Effector memory CD8-positive, alpha-beta T cell (primary cell): Measurements from ENCODE around the gene BTBD1.
A peak's percentile ranks its signal among the peaks of the same experiment; 100 is the strongest.
"Not testable (repeated sequence)": the region's sequence is repeated elsewhere in the genome, so short reads cannot be mapped to it uniquely, and the experiment has no call there.

Experiments used
- ATAC-seq: fragments of 150-1000 bp; cut with Tn5 transposase; replicated peaks from 2 replicates; pipeline ENCODE4 v1.10.0; 2021; ENCODE audit warnings: mild to moderate bottlenecking, moderate library complexity
- DNase-seq, 3 experiments: peaks; one replicate each; pipeline ENCODE4 v3.0.0; 2021
- H3K27ac Mint-ChIP-seq, 2 donors: one replicate each; pipeline ENCODE4 v1.8.0; 2022; ENCODE audit warnings: mild to moderate bottlenecking in 2 of 2, mixed read lengths in 2 of 2, moderate library complexity in 2 of 2
- H3K27me3 Mint-ChIP-seq, 2 donors: one replicate each; pipeline ENCODE4 v1.8.0; 2022; ENCODE audit warnings: mixed read lengths in 2 of 2
- H3K36me3 Mint-ChIP-seq: one replicate; pipeline ENCODE4 v1.8.0; 2022; ENCODE audit warnings: mild to moderate bottlenecking, moderate library complexity, mixed read lengths; ENCODE audit not compliant: insufficient read depth
- H3K4me1 Mint-ChIP-seq, 2 donors: one replicate each; pipeline ENCODE4 v1.8.0; 2022; ENCODE audit warnings: low read depth in 2 of 2, mixed read lengths in 2 of 2
- H3K4me3 Mint-ChIP-seq, 2 donors: one replicate each; pipeline ENCODE4 v1.8.0; 2022; ENCODE audit warnings: mild to moderate bottlenecking in 2 of 2, mixed read lengths in 2 of 2, moderate library complexity in 2 of 2
- H3K9me3 Mint-ChIP-seq, 2 donors: one replicate each; pipeline ENCODE4 v1.8.0; 2022; ENCODE audit warnings: mixed read lengths in 2 of 2

BTBD1 gene

DNA sequence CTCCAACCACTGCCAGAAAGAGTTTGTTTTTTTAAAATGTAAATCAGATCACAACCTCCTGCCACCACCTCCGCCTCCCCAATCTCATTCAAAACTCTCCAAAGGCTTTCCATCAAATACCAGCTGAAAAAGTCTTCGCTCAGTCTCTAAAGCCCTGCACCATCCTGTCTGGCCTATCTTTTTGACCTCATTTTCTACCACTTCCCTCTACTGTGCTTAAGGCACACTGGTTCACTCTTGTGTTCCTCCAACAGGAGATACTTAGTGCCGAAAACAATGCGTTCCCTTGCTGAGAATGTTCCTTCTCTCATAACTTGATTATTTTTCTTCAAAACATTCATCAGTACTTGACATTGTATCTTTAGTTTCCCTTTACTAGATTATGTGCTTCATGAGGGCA lies 3.5 kb downstream of the BTBD1 start:
- Mint-ChIP-seq H3K4me3 (no peak overlapping the region), H3K36me3 (peaks cover 8% of the 10 kb centered on the region), H3K4me1 (peaks cover 9 to 26% of the 10 kb centered on the region in 2 donors), H3K27ac (no peak overlapping the region), H3K9me3 (no peaks in the 10 kb centered on the region), H3K27me3 (no peaks in the 10 kb centered on the region)
- ATAC-seq: peak; percentile 10
- DNase-seq: no peak

GRCh38 chr15:83062768-83063180 lies 4.3 kb downstream of the BTBD1 start:
- Mint-ChIP-seq H3K27me3 (no peaks in the 10 kb centered on the region), H3K4me1 (peaks cover 10 to 32% of the 10 kb centered on the region in 2 donors), H3K36me3 (peaks cover 12% of the 10 kb centered on the region), H3K9me3 (no peaks in the 10 kb centered on the region), H3K27ac (no peak overlapping the region), H3K4me3 (no peak overlapping the region)
- DNase-seq: no peak
- ATAC-seq: no peak

DNA sequence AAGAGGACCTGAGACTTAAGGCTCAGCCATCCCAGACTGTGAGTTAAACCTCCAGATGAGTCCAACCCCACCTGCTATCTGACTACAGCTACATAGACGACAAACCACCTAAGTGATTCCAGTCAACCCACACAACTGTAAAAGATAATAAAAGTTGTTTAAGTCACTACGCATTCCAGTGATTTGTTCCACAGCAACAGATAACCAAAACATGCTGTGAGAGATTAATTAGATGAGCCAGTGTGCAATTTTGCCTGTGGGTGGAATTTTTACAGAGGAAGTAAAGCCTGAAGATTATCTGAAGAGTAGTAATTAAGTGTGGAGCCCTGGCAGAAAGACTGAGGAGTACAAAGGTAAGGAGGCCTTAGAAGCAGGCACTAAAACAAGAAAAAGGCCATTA lies 5.4 kb downstream of the BTBD1 start:
- no peak overlapping the region for H3K27ac Mint-ChIP-seq
- H3K36me3 Mint-ChIP-seq: peaks cover 16% of the 10 kb centered on the region
- no peak for ATAC-seq
- no peaks in the 10 kb centered on the region for H3K27me3 Mint-ChIP-seq
- DNase-seq: no peak
- peaks cover 18 to 41% of the 10 kb centered on the region in 2 donors for H3K4me1 Mint-ChIP-seq
- no peak overlapping the region for H3K4me3 Mint-ChIP-seq
- H3K9me3 Mint-ChIP-seq: no peaks in the 10 kb centered on the region

DNA sequence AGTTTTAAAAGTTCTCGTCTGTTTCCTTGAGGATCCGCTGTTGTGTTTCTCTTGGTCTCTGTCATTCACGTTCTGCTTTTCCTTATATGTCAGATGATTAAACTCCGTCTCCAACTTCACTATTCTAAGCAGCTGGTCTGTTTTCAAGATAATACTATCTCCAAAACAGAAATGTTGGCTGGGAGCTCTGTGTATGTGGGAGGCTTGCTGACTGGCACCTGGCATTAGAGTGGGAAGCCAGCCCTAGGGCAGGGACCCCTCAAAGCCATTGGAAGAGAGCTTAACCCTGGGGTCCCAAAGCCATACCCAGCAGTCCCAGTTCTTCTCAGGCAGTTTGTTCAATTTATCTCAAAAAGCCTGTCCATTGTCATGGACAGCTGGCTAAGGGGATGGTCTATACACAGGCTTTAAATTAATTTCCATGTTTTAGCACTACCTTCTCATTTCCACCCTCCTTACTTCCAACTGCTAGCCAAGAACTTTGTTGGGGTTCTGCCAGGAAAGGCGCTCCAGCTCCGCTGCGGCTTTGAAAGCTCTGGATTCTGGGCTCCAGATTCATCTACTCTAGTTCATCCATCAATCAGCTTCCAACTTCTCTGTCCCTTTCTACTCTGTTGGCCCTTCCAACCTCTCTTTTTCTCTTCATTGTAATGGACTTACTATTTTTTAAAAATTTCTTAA lies 9.2 kb downstream of the BTBD1 start:
- ATAC-seq (no peak), DNase-seq (no peak)
- Mint-ChIP-seq H3K27me3 (no peaks in the 10 kb centered on the region), H3K27ac (peak overlapping the region; percentile 52 to 72), H3K36me3 (peaks cover 46% of the 10 kb centered on the region), H3K9me3 (no peaks in the 10 kb centered on the region), H3K4me1 (peaks cover 14 to 24% of the 10 kb centered on the region in 2 donors), H3K4me3 (peak overlapping the region in 1 of 2 donors; percentile 54)

- peaks cover 14 to 24% of the 10 kb centered on the region in 2 donors for H3K4me1 Mint-ChIP-seq
- DNase-seq (no peak), ATAC-seq (no peak)
- H3K27me3 Mint-ChIP-seq: no peaks in the 10 kb centered on the region
- H3K36me3 Mint-ChIP-seq: peaks cover 55% of the 10 kb centered on the region
- H3K27ac Mint-ChIP-seq: peak overlapping the region; percentile 57 to 59
- H3K9me3 Mint-ChIP-seq: no peaks in the 10 kb centered on the region
- H3K4me3 Mint-ChIP-seq: no peak overlapping the region
Observed at GRCh38 chr15:83057002-83057401, 10.1 kb downstream of the BTBD1 start.

DNA sequence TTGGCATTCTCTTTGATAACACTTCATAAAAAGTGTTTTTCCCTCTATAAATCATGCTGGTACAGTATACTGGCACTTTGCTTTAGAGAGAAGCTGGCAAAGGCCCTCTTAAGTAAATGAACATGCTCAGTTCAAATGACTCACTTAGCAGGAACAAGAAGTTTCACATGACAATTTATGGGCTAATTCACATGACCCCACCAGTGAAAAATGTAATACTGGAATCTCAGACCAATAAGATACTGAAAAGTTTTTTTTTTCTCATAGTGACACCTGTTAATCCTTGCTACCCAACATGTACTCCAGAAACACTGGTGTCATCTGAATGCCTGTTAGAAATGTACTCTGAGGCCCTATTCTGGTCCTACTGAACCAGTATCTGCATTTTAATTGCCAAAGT lies 13.9 kb downstream of the BTBD1 start:
- DNase-seq (no peak), ATAC-seq (no peak)
- H3K27me3 Mint-ChIP-seq: no peaks in the 10 kb centered on the region
- H3K9me3 Mint-ChIP-seq: no peaks in the 10 kb centered on the region
- H3K4me1 Mint-ChIP-seq: peaks cover 18 to 23% of the 10 kb centered on the region in 2 donors
- H3K27ac Mint-ChIP-seq: no peak overlapping the region
- peaks cover 74% of the 10 kb centered on the region for H3K36me3 Mint-ChIP-seq
- no peak overlapping the region for H3K4me3 Mint-ChIP-seq

GRCh38 chr15:83046558-83047127 lies 20.4 kb downstream of the BTBD1 start:
- Mint-ChIP-seq H3K36me3 (peaks cover 46% of the 10 kb centered on the region), H3K9me3 (no peaks in the 10 kb centered on the region), H3K4me1 (peaks cover 17 to 36% of the 10 kb centered on the region in 2 donors), H3K4me3 (no peak overlapping the region), H3K27ac (no peak overlapping the region), H3K27me3 (no peaks in the 10 kb centered on the region)
- DNase-seq (no peak), ATAC-seq (no peak)

- H3K27me3 Mint-ChIP-seq: no peaks in the 10 kb centered on the region
- ATAC-seq (no peak), DNase-seq (no peak)
- no peaks in the 10 kb centered on the region for H3K9me3 Mint-ChIP-seq
- no peak overlapping the region for H3K4me3 Mint-ChIP-seq
- no peak overlapping the region for H3K27ac Mint-ChIP-seq
- H3K36me3 Mint-ChIP-seq: peaks cover 59% of the 10 kb centered on the region
- H3K4me1 Mint-ChIP-seq: peaks cover 18 to 43% of the 10 kb centered on the region in 2 donors
Observed at GRCh38 chr15:83044156-83044555, 22.9 kb downstream of the BTBD1 start.

DNA sequence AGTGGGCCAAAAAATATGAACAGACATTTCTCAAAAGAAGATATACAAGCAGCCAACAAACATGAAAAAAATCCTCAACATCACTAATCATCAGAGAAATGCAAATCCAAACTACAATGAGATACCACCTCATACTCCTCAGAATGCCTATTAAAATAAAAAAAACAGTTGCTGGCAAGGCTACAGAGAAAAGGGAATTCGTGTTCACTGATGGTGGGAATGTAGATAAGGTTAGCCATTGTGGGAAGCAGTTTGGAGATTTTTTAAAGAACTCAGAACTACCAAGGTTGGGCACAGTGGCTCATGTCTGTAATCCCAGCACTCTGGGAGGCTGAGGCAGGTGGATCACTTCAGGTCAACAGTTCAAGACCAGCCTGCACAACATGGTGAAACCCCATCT lies 27.8 kb downstream of the BTBD1 start:
- no peaks in the 10 kb centered on the region for H3K27me3 Mint-ChIP-seq
- peaks cover 75% of the 10 kb centered on the region for H3K36me3 Mint-ChIP-seq
- ATAC-seq: no peak
- H3K9me3 Mint-ChIP-seq: no peaks in the 10 kb centered on the region
- H3K4me3 Mint-ChIP-seq: peak overlapping the region in 1 of 2 donors; percentile 11
- H3K27ac Mint-ChIP-seq: peak overlapping the region; percentile 65 to 81
- peaks cover 27 to 64% of the 10 kb centered on the region in 2 donors for H3K4me1 Mint-ChIP-seq
- DNase-seq: no peak

DNA sequence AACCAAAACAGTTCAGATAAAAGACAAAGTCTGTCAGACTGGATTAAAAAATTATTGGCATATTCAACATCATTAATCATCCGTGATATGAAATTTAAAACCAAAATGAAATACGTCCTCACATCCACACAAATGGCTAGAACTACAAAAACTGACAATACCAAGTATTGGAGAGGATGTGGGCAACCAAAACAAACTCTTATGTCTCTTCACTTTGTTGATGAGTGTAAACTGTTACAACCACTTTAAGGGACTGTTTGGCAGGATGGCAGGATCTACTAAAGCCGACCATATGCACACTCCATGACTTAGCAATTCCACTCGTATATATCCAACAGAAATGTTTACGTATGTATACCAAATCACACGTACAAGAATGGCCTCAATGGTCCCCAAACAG lies 30.8 kb downstream of the BTBD1 start:
- Mint-ChIP-seq H3K4me3 (no peak overlapping the region), H3K36me3 (peaks cover 73% of the 10 kb centered on the region), H3K9me3 (no peaks in the 10 kb centered on the region), H3K27me3 (no peaks in the 10 kb centered on the region), H3K27ac (no peak overlapping the region), H3K4me1 (peaks cover 22 to 57% of the 10 kb centered on the region in 2 donors)
- ATAC-seq: no peak
- DNase-seq: no peak

DNA sequence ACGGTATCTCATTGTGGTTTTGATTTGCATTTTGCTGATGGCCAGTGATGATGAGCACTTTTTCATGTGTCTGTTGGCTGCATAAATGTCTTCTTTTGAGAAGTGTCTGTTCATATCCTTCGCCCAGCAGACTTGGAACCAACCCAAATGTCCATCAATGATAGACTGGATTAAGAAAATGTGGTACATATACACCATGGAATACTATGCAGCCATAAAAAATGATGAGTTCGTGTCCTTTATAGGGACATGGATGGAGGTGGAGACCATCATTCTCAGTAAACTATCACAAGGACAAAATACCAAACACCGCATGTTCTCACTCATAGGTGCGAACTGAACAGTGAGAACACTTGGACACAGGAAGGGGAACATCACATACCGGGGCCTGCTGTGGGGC lies 35.8 kb downstream of the BTBD1 start:
- not testable (repeated sequence) for ATAC-seq, H3K27ac Mint-ChIP-seq, H3K4me3 Mint-ChIP-seq, DNase-seq, H3K9me3 Mint-ChIP-seq, H3K27me3 Mint-ChIP-seq
- peaks cover 5 to 22% of the 10 kb centered on the region in 2 donors for H3K4me1 Mint-ChIP-seq
- H3K36me3 Mint-ChIP-seq: peaks cover 78% of the 10 kb centered on the region

DNA sequence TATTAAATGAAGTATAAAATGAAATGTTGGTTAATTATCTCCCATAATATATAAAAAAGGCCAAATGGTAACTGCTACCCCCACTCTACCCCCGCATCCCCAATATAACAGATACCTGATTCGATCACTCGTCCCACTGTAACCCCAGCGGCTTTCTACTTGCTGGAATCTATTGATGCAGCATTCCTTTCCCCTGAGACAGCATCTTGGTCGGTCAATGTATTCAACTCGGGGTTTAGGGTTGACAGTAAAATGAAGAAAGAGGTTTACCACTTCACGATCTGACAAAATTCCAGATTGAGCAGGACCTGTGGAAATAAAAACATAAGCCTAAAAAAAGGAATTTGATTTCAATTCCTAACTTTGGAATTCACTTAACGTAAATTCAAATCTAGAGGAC lies 37.0 kb downstream of the BTBD1 start:
- Mint-ChIP-seq H3K9me3 (no peaks in the 10 kb centered on the region), H3K27me3 (no peaks in the 10 kb centered on the region), H3K4me1 (peaks cover 3 to 13% of the 10 kb centered on the region in 2 donors), H3K27ac (no peak overlapping the region), H3K4me3 (no peak overlapping the region), H3K36me3 (peaks cover 71% of the 10 kb centered on the region)
- no peak for DNase-seq
- ATAC-seq: no peak

GRCh38 chr15:83018436-83018835 lies 48.6 kb downstream of the BTBD1 start:
- Mint-ChIP-seq H3K27ac (peak overlapping the region in 1 of 2 donors; percentile 20), H3K36me3 (peaks cover 52% of the 10 kb centered on the region)

DNA sequence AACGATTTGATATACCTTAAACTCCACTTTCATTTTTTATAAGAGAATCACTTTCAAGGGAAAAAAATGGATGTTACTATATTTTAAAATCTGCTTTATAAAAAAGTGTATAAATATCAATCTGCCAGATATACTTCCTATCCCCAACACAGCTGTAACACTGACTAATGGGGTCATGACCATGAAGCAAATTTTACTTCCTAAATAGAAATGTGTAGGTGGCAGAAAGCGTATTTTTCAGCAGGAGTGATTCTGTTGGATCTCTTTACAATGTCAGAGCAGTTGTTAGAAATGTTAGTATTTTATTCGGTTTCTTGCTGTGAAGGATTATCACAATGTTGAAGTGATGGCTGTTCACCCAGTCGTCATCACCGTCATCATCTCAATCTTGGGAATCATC lies 50.1 kb downstream of the BTBD1 start:
- H3K4me3 Mint-ChIP-seq: no peak overlapping the region

More at GRCh38 chr15:83018436-83018835, 48.6 kb downstream of the BTBD1 start:
- Mint-ChIP-seq H3K4me1 (peaks cover 10 to 11% of the 10 kb centered on the region in 2 donors), H3K9me3 (no peaks in the 10 kb centered on the region), H3K27me3 (no peaks in the 10 kb centered on the region), H3K4me3 (no peak overlapping the region)
- no peak for ATAC-seq
- no peak for DNase-seq

More for the DNA sequence above, 50.1 kb downstream of the BTBD1 start:
- Mint-ChIP-seq H3K36me3 (peaks cover 49% of the 10 kb centered on the region), H3K4me1 (peaks cover 21 to 22% of the 10 kb centered on the region in 2 donors), H3K9me3 (no peaks in the 10 kb centered on the region), H3K27me3 (no peaks in the 10 kb centered on the region), H3K27ac (peak overlapping the region in 1 of 2 donors; percentile 69)
- ATAC-seq (no peak), DNase-seq (no peak)
